Measurements from ENCODE around the gene PREX1. TPM values are rescaled to one million over a fixed set of nuclear protein-coding genes. Genes with fewer than 3 reads are reported as not detected.

The PREX1 gene, protein sequence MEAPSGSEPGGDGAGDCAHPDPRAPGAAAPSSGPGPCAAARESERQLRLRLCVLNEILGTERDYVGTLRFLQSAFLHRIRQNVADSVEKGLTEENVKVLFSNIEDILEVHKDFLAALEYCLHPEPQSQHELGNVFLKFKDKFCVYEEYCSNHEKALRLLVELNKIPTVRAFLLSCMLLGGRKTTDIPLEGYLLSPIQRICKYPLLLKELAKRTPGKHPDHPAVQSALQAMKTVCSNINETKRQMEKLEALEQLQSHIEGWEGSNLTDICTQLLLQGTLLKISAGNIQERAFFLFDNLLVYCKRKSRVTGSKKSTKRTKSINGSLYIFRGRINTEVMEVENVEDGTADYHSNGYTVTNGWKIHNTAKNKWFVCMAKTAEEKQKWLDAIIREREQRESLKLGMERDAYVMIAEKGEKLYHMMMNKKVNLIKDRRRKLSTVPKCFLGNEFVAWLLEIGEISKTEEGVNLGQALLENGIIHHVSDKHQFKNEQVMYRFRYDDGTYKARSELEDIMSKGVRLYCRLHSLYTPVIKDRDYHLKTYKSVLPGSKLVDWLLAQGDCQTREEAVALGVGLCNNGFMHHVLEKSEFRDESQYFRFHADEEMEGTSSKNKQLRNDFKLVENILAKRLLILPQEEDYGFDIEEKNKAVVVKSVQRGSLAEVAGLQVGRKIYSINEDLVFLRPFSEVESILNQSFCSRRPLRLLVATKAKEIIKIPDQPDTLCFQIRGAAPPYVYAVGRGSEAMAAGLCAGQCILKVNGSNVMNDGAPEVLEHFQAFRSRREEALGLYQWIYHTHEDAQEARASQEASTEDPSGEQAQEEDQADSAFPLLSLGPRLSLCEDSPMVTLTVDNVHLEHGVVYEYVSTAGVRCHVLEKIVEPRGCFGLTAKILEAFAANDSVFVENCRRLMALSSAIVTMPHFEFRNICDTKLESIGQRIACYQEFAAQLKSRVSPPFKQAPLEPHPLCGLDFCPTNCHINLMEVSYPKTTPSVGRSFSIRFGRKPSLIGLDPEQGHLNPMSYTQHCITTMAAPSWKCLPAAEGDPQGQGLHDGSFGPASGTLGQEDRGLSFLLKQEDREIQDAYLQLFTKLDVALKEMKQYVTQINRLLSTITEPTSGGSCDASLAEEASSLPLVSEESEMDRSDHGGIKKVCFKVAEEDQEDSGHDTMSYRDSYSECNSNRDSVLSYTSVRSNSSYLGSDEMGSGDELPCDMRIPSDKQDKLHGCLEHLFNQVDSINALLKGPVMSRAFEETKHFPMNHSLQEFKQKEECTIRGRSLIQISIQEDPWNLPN (N-terminal part only)
- 10.0 TPM for polyA plus RNA-seq (2013, experiment 1 of 2)
- polyA plus RNA-seq (2013, experiment 2 of 2), result 10.7 TPM

DNA sequence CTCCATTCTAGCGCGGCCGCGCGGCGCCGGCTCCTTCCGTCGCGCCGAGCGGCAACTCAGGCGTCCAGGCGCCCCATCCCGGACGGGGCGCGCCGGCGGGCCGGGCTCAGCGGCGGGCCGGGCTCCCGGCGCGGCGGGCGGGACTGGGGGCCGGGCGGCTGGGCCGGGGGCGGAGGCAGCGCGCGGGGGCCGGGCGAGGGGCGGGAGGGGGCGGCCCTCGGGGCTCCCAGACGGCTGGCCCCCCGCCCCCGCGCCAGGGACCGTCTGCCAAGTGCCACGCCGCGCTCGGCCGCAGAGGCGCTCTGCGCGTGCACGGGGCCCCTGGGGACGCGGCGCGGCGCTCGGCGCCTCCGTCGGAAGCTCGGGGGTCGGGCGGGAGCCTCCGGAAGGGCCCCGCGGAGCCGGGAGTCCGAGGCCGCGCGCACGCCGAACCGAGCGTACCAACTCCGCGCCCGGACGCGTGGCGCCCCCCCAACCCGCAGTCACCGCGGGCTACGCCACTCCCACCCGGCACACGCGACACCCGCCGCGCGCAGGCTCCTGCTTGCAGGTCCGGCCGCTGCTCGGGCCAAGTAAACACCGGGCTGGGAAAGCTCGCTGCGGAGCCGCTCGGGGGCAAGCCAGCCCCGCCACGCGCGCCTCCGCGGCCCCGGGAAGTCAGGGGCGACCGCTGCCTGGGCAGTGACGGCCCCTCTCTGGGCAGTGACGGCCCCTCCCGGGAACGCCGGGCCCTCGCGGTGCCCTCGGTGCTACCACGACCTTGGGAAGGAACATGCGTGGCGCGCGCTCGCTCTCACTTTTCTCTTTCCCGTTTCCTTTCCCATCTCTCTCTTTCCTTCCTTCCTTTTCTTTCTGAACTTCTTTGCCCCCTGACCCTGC, at the start of gene PREX1:
Gene PREX1 (minus strand): TSS at position 145 of the 879 bp plus-strand sequence. CDS start 139 bp downstream, at position 6.
- no peak within 1 kb of the TSS for H2BK12ac ChIP-seq (ENCODE audit: low read length)
- WGBS, 2 donors (ENCODE audit: extremely low coverage in 2 of 2, insufficient read length in 2 of 2, insufficient replicate concordance in 1 of 2), result no CpG with 5 or more reads among the region's 128 CpGs
- peaks cover 2% of the 10 kb centered on the region for H3K79me1 ChIP-seq (ENCODE audit: low read depth, low read length)
- H3K14ac ChIP-seq (ENCODE audit: low read length), result peak within 1 kb of the TSS; percentile 50
- H2AFZ ChIP-seq (ENCODE audit: low read length), result peak within 1 kb of the TSS; percentile 94
- H3K18ac ChIP-seq (ENCODE audit: low read length), result peak within 1 kb of the TSS; percentile 95
- no peak within 1 kb of the TSS for H3K27ac ChIP-seq (replicated peaks; ENCODE audit: low read length)
- H4K91ac ChIP-seq (ENCODE audit: low read depth, low read length, poor library complexity), result no peak within 1 kb of the TSS
- H2BK120ac ChIP-seq (ENCODE audit: low read depth, low read length), result no peak within 1 kb of the TSS
- peaks cover 21 to 43% of the 10 kb centered on the region in 2 donors for H3K4me1 ChIP-seq (ENCODE audit: control insufficient read depth in 2 of 2, insufficient read depth in 1 of 2, low read depth in 1 of 2, low read length in 2 of 2)
- H3K36me3 ChIP-seq (replicated peaks in 1 of 2; ENCODE audit: control insufficient read depth in 2 of 2, insufficient read depth in 2 of 2, low read length in 2 of 2), result peaks cover 0 to 23% of the 10 kb centered on the region in 2 donors
- H3K27me3 ChIP-seq (ENCODE audit: control insufficient read depth in 3 of 3, insufficient read depth in 3 of 3, low read depth in 1 of 3, low read length in 3 of 3), result peaks cover 0 to 10% (median 0%) of the 10 kb centered on the region in 3 experiments
- H3K9ac ChIP-seq (ENCODE audit: low read depth, low read length, poor library complexity), result peak within 1 kb of the TSS; percentile 85
- H3K4me2 ChIP-seq (ENCODE audit: insufficient read depth, low read length, poor library complexity, severe bottlenecking), result peak within 1 kb of the TSS; percentile 66
- H3K23ac ChIP-seq (ENCODE audit: low read depth, low read length, poor library complexity), result peak within 1 kb of the TSS; percentile 28
- H2BK15ac ChIP-seq (ENCODE audit: low read length), result peak within 1 kb of the TSS; percentile 42
- no peak within 1 kb of the TSS for H4K8ac ChIP-seq (ENCODE audit: low read depth, low read length)
- peak within 1 kb of the TSS; percentile 88 to 97 for H3K4me3 ChIP-seq (ENCODE audit: low read length in 2 of 2)
- peak; percentile 78 for DNase-seq (ENCODE audit: low spot score)
- no peak within 1 kb of the TSS for H2AK5ac ChIP-seq (ENCODE audit: low read depth, low read length)
- no peak within 1 kb of the TSS for H2BK5ac ChIP-seq (ENCODE audit: low read length)
- H3K9me3 ChIP-seq (replicated peaks in 1 of 2; ENCODE audit: control insufficient read depth in 2 of 2, insufficient read depth in 1 of 2, low read depth in 1 of 2, low read length in 2 of 2), result no peaks in the 10 kb centered on the region
- no peak within 1 kb of the TSS for H3K4ac ChIP-seq (ENCODE audit: low read length)

DNA sequence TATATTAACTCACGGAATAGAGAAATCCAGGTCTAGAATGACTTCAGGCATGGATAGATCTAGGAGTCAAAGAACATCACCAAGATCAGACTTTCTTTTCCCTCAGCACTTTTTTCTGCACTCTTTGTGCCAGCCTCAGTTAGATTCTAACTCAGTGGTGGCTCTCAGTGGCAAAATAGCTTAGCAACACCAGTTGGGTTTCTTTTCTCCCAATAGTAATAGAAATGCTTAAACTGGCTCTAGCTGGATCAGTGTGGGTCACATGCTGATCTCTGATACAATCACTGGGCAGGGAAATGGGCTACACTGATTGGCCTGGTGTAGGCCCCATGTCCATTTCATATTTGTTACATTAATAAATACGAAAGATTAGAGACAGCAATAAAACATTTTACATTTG, 49.5 kb upstream of the PREX1 start:
- Histone ChIP-seq H4K91ac (ENCODE audit: low read depth, low read length, poor library complexity) (no peak overlapping the region), H2BK120ac (ENCODE audit: low read depth, low read length) (no peak overlapping the region), H3K9ac (ENCODE audit: low read depth, low read length, poor library complexity) (no peak overlapping the region), H3K27me3 (ENCODE audit: control insufficient read depth in 3 of 3, insufficient read depth in 3 of 3, low read depth in 1 of 3, low read length in 3 of 3) (no peaks in the 10 kb centered on the region), H2BK5ac (ENCODE audit: low read length) (no peak overlapping the region), H3K23ac (ENCODE audit: low read depth, low read length, poor library complexity) (no peak overlapping the region), H3K36me3 (replicated peaks in 1 of 2; ENCODE audit: control insufficient read depth in 2 of 2, insufficient read depth in 2 of 2, low read length in 2 of 2) (no peaks in the 10 kb centered on the region), H2BK15ac (ENCODE audit: low read length) (no peak overlapping the region), H3K14ac (ENCODE audit: low read length) (no peak overlapping the region), H3K4me1 (ENCODE audit: control insufficient read depth in 2 of 2, insufficient read depth in 1 of 2, low read depth in 1 of 2, low read length in 2 of 2) (no peaks in the 10 kb centered on the region), H3K4me3 (ENCODE audit: low read length in 2 of 2) (no peak overlapping the region), H2AK5ac (ENCODE audit: low read depth, low read length) (no peak overlapping the region), H3K4ac (ENCODE audit: low read length) (no peak overlapping the region), H3K9me3 (replicated peaks in 1 of 2; ENCODE audit: control insufficient read depth in 2 of 2, insufficient read depth in 1 of 2, low read depth in 1 of 2, low read length in 2 of 2) (no peaks in the 10 kb centered on the region), H3K4me2 (ENCODE audit: insufficient read depth, low read length, poor library complexity, severe bottlenecking) (no peak overlapping the region), H3K79me1 (ENCODE audit: low read depth, low read length) (no peaks in the 10 kb centered on the region), H2BK12ac (ENCODE audit: low read length) (no peak overlapping the region), H2AFZ (ENCODE audit: low read length) (peak overlapping the region; percentile 15), H3K18ac (ENCODE audit: low read length) (no peak overlapping the region), H3K27ac (replicated peaks; ENCODE audit: low read length) (no peak overlapping the region), H4K8ac (ENCODE audit: low read depth, low read length) (no peak overlapping the region)
- DNase-seq (ENCODE audit: low spot score), result no peak
- no CpG with 5 or more reads among the region's 2 CpGs for WGBS, 2 donors (ENCODE audit: extremely low coverage in 2 of 2, insufficient read length in 2 of 2, insufficient replicate concordance in 1 of 2)

- no peak overlapping the region for H2BK120ac ChIP-seq (ENCODE audit: low read depth, low read length)
- no peak overlapping the region for H2AK5ac ChIP-seq (ENCODE audit: low read depth, low read length)
- no peak overlapping the region for H3K9ac ChIP-seq (ENCODE audit: low read depth, low read length, poor library complexity)
- no peak for DNase-seq (ENCODE audit: low spot score)
- H2BK12ac ChIP-seq (ENCODE audit: low read length), result no peak overlapping the region
- H3K4ac ChIP-seq (ENCODE audit: low read length), result no peak overlapping the region
- H3K79me1 ChIP-seq (ENCODE audit: low read depth, low read length), result no peaks in the 10 kb centered on the region
- no peak overlapping the region for H3K18ac ChIP-seq (ENCODE audit: low read length)
- no peaks in the 10 kb centered on the region for H3K27me3 ChIP-seq (ENCODE audit: control insufficient read depth in 3 of 3, insufficient read depth in 3 of 3, low read depth in 1 of 3, low read length in 3 of 3)
- no peaks in the 10 kb centered on the region for H3K9me3 ChIP-seq (replicated peaks in 1 of 2; ENCODE audit: control insufficient read depth in 2 of 2, insufficient read depth in 1 of 2, low read depth in 1 of 2, low read length in 2 of 2)
- no peaks in the 10 kb centered on the region for H3K4me1 ChIP-seq (ENCODE audit: control insufficient read depth in 2 of 2, insufficient read depth in 1 of 2, low read depth in 1 of 2, low read length in 2 of 2)
- no peak overlapping the region for H4K91ac ChIP-seq (ENCODE audit: low read depth, low read length, poor library complexity)
- H4K8ac ChIP-seq (ENCODE audit: low read depth, low read length), result no peak overlapping the region
- H2BK5ac ChIP-seq (ENCODE audit: low read length), result no peak overlapping the region
- no peak overlapping the region for H2AFZ ChIP-seq (ENCODE audit: low read length)
- H3K4me3 ChIP-seq (ENCODE audit: low read length in 2 of 2), result no peak overlapping the region
- no peaks in the 10 kb centered on the region for H3K36me3 ChIP-seq (replicated peaks in 1 of 2; ENCODE audit: control insufficient read depth in 2 of 2, insufficient read depth in 2 of 2, low read length in 2 of 2)
- H3K23ac ChIP-seq (ENCODE audit: low read depth, low read length, poor library complexity), result no peak overlapping the region
- no peak overlapping the region for H3K14ac ChIP-seq (ENCODE audit: low read length)
- no peak overlapping the region for H3K4me2 ChIP-seq (ENCODE audit: insufficient read depth, low read length, poor library complexity, severe bottlenecking)
- WGBS, 2 donors (ENCODE audit: extremely low coverage in 2 of 2, insufficient read length in 2 of 2, insufficient replicate concordance in 1 of 2), result no CpG with 5 or more reads among the region's 5 CpGs
- no peak overlapping the region for H3K27ac ChIP-seq (replicated peaks; ENCODE audit: low read length)
- no peak overlapping the region for H2BK15ac ChIP-seq (ENCODE audit: low read length)
These were observed 48.1 kb upstream of the PREX1 start for GRCh38 chr20:48875914-48876240.
